C4-2B (cell line): Measurements from ENCODE around the gene PHLDB1.

Experiments
- ZFX ChIP-seq: fragments of 450-650 bp; IDR thresholded peaks from 2 replicates; pipeline ENCODE4 v1.6.1; 2017
- TF ChIP-seq, protein P1 (sequence below): fragments of 450-650 bp; conservative IDR thresholded peaks from 2 replicates; pipeline ENCODE4 v1.5.1; 2017; ENCODE audit warnings: mild to moderate bottlenecking

DNA sequence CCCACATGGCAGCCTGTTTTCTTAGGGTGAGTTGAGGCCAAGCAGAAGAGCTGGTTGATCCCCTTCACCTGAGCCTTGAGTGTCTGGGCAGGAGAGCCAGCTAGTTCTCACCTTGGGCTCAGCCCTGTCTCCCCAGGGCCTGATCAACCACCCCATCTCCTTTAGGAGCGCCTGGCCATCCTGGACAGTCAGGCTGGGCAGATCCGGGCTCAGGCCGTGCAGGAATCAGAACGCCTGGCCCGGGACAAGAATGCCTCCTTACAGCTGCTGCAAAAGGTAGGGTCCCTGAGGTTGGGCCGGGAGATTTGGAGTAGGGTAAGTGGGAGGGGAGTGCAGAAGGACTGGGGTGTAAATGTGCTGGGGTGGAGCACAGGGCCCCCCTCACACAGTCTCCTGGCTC lies 31.3 kb downstream of the PHLDB1 start:
- TF ChIP-seq, protein P1, sequence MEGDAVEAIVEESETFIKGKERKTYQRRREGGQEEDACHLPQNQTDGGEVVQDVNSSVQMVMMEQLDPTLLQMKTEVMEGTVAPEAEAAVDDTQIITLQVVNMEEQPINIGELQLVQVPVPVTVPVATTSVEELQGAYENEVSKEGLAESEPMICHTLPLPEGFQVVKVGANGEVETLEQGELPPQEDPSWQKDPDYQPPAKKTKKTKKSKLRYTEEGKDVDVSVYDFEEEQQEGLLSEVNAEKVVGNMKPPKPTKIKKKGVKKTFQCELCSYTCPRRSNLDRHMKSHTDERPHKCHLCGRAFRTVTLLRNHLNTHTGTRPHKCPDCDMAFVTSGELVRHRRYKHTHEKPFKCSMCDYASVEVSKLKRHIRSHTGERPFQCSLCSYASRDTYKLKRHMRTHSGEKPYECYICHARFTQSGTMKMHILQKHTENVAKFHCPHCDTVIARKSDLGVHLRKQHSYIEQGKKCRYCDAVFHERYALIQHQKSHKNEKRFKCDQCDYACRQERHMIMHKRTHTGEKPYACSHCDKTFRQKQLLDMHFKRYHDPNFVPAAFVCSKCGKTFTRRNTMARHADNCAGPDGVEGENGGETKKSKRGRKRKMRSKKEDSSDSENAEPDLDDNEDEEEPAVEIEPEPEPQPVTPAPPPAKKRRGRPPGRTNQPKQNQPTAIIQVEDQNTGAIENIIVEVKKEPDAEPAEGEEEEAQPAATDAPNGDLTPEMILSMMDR: no peak
- no peak for TF ChIP-seq ZFX
